RCC 7860 (cell line): Measurements from ENCODE around the gene TMEM182.

Experiments used
- DNase-seq: peaks from one replicate; pipeline ENCODE4 v3.0.0-alpha.2; 2015; ENCODE audit warnings: low spot score
- FAIRE-seq: peaks from 2 replicates; lab custom pipeline; 2012; peaks lifted over from hg19 to GRCh38; lab: Jason Lieb, UNC

TMEM182 gene, protein sequence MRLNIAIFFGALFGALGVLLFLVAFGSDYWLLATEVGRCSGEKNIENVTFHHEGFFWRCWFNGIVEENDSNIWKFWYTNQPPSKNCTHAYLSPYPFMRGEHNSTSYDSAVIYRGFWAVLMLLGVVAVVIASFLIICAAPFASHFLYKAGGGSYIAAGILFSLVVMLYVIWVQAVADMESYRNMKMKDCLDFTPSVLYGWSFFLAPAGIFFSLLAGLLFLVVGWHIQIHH

DNA sequence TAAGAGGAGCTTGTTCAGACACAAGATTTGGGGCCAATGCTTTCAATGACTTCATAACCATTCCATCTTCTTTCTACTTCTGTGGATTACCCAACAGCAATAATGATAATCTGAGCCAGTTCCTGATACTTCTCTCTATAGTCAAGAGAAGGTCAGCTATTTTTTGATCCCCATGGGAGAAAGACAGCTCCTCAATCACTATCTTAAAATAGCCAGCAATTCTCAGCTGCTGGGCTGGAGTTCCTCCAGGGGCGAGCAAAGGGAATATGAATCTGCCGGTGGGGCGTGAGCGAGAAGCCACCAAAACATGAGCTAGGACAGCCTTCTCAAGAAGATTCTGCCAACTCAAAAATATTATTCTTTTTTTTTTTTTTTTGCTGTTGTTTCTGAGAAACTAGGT is at the start of gene TMEM182:
TMEM182 (plus strand) TSS at position 269 of the 400 bp plus-strand sequence. CDS start 187 bp downstream, outside the sequence.
- DNase-seq, result no peak
- no peak for FAIRE-seq

DNA sequence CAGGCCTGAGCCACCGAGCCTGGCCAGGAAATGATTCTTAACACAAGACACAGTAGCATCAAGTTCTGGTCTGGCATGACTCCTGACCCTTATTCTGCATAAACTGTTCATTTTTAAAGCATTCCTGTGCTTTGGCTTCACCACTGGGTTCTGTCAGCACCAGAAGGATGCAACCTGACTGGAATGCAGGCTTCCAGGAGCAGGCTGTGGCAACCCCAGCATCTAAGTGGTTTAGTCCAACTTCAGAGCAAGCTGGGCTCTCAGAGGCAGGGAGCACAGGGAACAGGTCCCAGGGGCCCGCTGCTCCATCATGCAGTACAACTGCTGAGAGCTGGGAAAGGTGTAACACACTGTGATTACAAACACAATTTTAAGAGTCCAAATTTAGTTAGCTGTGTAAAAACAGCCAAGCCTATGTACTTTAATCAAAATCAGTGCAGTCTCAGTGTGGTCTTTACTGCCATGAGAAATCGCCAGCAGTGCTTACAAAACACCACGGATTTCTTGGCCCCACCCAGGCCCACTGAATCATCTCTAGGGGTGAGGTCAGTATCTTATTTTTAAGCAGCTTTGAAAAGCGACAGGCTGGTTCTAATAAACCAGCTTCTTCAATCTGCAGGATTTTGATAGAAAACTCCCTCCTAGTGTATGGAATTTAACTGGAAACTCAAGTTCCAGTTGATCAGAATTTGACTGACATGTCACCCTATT is 44.4 kb upstream of the TMEM182 start:
- DNase-seq, result no peak
- FAIRE-seq, result no peak

DNA sequence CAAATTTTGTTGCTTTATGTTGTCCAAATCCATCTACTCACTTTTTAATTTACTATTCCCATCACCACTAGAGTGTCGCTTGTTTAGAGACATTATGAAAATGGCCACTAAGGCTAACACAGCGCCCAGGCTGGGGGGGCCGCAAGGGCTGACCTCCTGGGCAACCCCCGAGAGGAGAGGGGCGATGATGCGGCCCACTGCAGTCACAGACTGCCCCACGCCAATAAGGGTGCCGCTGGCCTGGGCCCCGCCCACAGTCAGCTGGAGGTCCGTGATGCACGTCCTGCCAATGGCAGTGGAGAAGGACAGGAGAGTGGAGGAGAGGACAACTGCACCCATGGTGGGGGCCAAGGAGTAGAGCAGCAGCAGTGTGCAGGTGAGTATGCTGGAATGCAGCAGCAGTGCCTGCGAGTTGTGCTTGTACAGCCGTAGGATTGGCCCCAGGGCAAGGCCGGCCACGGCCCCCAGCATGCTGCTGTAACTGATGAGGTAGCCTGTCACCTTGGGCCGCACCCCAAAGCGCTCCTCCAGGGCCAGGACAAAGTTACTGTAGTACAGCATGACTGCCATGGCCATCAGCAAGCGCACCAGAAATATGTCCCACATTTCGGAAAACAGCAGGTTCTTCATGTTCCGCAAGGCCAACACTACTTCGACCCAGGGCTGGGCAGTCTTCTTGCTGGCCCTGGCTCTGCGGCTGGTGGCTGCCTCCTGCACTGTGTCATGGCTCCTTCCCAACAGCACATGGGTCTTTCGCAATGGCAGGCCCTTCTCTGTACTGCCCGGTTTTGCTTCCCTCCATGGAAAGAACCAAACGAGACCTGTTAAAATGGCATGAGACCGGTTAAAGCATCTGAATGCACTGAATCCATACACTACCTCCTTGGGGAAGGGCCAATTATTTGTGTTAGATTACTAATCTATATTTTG is 43.2 kb upstream of the TMEM182 start:
- DNase-seq (no peak), FAIRE-seq (no peak)

DNA sequence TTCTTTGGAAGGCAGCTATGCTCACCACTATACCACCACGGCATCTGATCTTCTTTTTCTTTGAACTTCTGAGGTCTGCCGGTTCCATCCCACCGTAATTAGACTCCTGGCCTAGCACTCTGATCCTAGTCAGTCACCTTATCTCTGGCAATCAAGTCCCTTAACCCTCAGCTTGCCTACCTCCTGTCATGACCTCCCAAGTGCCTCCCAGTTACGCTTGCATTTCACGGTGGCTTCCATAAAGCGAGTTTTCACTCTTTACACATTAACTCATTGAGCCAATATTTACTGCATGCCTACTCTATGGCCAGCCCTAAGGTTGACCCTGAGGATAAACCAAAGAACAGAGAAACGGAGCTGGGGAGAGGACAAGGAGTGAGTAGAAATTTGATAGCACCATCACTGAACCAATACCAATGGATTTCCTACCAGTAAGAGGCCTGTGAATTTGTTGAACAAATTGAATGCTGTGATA is 37.8 kb upstream of the TMEM182 start:
- no peak for DNase-seq
- no peak for FAIRE-seq

DNA sequence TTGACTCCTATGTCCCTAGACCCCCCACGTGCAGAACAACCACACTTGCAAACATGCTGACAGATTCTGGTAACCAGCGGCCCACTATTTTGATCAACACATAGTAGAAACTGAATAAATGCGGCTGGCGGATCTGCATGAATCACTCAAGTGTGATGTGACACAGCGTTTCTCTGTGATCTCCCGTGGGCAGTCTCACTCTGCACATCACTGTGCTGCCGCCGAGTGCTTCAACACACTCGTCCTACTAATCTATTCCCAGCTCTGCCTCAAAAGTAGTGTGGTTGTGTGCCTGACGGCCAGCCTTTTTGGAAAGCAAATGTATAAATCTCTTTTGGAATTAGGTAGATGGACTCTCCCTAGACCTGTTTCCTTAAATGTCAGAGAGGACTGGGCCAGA is 37.3 kb upstream of the TMEM182 start:
- FAIRE-seq, result no peak
- DNase-seq, result no peak

DNA sequence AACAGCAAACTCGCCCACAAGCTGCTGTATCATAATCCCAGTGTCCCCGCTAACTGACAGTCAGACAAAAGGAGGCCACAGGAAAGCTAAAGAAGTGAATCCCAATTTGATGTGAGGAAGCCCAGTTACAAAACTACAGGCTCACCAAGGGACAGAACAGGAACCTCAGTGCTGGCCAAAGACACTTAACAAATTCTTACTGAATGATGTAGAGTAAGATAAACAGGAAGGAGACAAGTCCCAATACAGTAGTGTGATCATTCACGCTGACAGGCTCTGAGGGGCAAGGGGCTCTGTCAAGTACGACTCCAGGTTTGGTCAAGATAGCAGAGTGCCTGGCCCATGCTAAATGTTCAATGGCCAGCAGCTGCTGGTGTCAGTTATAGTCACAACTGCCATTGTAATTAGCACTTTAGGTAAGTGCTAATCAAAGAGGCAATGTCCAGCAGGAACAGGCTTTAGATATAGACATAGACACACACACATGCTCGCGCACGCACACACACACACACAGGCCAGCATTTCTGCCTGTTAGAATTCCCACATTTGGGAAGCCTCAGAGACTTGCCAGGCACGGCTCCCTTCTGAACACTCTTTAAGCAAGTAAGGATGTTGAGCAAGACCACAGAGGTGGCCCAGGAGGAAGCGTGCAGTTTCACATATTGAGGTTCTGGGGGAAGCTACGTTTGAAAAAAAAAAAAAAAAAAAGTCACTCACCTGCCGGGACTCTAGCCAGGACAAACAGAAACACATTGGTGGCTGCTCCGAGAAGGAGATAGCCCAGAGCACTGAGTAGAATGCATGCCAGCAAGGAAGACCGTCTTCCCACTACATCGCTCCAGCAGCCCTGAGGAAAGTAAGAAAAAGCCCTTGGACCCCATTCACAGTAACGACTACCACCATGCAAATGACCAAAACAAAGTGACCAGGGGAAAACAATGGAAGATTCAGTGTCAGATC is 35.4 kb upstream of the TMEM182 start:
- DNase-seq (no peak), FAIRE-seq (no peak)

DNA sequence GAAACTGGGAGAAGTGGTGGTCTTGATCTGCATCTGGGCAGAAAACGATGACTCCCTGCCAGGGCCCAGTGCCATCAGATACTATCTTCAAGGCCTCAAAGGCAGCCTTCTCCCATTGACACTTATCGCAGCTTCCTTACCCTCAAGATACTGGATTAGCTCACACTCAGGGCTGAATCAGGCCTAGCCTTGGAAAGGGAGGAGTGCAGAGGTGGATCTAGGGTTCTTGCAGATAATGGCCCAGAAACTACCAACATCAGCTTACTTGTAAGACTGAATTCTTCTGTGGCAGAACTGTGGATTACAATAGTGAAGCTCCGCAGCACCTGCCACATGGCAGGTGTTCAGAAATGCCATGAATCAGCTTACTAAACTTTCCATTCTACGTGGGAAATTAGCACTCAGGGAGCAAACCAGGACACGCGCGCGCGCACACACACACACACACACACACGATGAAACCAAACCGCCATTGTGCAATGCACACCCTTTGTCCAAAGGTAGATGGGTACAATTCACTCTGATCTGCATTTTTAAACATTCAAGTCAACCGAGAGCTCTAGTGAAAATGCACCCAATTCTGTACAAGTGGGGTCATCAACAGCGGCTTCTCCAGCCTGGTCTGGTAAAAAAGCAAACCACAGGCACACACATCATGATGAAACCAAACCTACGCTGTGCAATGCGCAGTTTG is 26.3 kb upstream of the TMEM182 start:
- FAIRE-seq (no peak), DNase-seq (no peak)

DNA sequence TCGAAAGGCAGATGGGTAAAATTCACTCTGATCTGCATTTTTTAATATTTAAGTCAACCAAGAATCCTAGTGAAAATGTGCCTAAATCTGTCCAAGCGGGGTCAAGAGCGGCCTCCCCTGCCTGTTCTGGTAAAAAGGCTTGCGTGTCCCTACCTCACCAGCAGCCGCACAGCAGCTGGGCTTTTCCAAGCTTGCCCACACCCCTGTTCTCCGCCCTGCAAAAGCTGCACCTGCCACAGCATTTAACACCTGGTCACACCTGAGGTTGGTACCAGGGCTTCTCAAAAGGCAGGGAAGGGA is 25.8 kb upstream of the TMEM182 start:
- FAIRE-seq (no peak), DNase-seq (no peak)

DNA sequence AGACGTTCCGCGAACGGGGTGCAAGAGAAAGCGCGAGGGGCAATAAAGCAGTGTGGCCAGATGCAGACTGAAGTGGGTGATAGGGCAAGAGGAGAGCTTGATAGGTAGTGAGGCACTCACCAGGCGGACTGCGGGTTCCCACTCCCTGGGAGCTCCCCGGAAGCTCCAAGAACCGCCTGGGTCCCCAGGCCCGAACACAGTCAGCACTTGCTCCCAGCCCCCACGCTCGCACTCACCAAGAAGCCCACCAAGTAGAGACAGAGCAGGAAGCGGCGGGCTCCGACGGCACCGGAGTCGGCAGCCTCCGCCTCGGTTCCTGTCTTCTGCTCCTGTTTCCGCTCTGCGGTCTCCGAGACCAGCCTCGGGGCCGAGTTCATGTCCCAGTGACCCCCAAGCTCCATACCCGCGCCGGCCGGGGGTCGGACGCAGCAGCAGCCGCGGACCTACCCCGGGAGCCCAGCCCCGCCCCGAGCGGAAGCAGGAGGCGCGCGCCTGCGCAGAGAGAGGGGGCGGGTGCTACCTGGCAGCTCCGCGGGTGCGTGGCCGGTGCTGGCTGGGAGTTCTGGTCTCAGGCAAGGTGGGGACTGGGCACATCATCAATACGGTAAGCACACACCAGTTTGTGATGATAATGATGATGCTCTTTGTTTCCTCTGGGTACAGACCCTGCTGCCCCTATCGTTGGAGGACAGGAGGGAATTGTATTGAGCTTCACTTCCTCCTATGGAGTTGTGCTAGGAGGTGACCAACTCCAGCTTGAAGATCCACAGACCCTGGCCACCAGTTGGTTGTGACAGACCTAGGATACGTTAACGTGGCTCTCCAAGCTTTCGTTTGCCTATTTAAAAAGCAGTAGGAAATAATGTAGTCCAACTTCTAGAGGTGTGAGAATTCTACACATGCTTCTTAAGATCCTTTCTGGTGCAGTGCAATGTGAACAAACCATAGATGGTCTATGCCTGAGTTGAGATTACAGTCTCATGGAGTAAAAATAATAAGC is 25.1 kb upstream of the TMEM182 start:
- DNase-seq (peak; percentile 43), FAIRE-seq (no peak)

DNA sequence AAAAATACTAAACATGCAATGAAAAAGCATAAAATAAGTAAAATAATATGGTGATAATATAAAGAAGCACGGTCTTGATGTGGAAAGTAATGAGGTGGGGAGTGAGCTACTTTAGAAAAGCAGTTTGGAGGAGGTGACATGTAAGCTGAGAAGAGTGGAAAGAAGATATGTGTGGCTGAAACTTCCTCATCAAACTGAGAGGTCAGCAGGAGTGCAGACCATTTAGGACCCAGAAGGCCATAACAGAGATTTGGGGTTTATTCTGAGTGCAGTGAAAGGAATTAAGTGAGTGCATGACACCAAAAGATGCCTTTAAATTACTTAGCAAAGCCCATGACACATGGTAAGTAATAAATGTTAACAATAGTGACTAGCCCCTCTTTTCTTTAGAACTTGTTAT is 24.4 kb upstream of the TMEM182 start:
- DNase-seq, result no peak
- no peak for FAIRE-seq

DNA sequence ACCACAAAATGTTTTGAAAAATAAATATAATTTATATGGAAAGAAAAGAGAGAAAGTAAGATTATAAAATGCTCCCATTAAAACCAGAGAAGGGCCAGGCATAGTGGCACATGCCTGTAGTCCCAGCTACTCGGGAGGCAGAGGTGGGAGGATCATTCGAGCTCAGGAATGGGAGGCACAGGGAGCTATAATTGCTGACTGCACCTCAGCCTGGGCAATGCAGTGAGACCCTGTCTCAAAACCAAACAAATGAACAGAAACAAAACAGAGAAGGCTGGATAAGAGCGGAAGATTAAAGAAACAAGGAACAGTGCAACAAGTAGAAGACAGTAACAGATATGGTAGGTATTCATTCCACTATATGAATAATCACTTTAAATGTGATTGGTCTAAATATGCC is 18.6 kb upstream of the TMEM182 start:
- no peak for DNase-seq
- no peak for FAIRE-seq

DNA sequence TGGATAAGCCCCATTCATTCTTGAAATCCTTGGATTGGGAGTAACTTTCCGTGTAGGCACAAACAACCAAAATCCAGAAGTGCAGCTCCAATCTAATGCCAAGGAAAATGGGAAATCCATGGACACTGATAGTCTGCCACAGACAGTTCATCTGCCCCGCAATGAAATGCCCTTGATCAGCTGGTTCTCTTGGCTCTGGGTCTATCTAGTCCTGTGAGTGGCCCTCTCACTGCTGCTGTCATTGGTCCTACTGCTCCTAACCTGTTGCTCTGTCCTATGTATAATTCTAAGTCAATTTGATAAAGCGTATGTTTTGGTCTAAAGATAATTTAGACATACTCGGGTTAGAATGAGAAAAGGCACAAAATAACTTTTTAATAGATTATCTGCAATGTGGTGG is 13.7 kb upstream of the TMEM182 start:
- no peak for FAIRE-seq
- DNase-seq, result no peak

DNA sequence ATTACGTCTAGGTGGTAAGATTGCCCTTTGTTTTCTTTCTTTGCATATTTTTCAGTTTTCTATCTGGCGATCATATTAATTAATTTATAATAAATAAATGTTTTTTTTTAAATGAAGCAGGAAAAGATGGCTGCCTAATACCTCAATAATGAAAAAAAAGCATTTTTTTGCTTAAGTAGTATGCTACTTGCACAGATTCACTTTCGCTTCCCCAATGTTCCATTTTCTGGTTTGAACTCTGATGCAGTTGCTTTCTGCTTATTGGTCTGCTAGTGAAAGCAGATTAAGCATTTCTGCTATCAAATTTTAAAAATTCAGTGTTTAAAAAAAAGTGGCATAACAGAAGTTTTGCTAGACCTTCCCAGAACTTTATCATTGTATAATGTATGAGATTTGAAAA is 11.9 kb upstream of the TMEM182 start:
- DNase-seq (no peak), FAIRE-seq (no peak)

DNA sequence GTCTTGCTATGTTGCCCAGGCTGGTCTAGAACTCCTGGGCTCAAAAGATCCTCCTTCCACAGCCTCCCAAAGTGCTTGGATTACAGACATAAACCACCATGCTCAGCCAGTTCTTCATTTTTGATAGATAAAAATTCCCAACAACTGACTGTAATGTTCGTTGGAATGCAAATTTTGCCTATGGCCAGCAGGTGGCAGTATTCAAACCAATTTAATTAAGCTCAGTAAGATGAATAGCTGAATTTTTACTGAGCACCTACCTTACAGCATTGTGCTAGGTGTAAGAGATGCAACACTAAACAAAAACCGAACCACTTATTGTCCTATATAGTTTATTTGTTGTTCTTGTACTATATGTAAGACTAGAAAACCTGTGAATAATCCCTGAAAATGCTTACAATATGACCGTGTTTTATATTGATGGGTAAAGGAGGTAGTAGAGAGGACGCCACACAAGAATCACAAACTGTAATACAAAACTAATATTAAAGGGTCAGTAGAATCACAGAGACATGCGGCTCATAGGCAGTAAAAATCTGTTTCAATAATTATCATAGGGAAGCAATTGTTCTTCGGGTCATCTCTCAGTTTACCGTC is 8.2 kb upstream of the TMEM182 start:
- DNase-seq, result no peak
- FAIRE-seq, result peak; percentile 20

DNA sequence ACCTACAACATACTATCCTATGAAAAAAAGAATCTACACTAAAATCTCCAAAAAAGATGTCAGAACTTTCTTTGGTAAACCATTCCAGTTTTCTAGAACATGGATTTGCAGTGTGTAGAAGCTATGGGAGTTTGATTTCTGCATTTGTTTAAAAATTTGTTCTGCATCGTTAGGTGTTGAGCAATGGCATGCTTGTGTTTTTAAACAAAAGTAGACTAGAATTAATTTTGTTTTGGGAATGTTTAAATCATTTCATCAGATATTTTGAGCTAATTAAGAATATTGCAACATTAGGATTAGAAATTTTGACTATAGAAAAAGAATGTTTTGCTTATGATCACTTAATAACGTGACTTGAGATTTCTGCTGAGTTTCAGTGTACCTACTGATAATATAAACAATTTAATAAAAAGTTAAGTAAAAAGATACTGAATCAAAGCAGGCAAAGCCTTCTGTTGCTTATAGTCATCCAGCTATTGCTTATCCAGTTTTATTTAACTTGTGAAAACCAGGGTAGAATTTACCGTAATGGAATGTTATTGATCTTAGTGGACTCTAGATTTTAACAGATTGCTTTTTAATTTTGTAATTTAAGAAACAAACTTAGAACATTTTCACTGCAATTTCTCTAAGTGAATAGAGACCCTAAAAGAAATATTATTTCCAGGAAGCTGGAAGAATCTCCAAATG is 7.2 kb upstream of the TMEM182 start:
- no peak for FAIRE-seq

DNA sequence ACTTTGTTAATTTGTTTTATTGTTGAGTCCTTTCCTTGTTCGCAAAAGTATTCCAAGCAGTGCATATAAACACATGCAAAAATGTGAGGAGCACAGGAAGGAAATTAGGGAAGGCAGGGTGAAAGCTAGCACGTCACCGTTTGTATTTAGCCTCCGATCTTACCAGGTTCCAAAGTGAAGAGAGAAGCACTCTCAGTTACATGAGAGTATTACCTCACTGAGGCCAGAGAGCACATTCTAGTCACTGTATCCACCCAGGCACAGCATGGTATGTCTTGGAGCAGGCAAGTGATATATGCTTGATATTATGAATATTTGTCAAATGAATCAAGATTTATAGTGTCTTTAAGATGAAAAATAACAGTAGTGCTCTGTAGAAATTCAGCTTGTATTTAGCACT is 6.5 kb upstream of the TMEM182 start:
- DNase-seq (no peak), FAIRE-seq (no peak)

More for the DNA sequence above, 7.2 kb upstream of the TMEM182 start:
- no peak for DNase-seq

DNA sequence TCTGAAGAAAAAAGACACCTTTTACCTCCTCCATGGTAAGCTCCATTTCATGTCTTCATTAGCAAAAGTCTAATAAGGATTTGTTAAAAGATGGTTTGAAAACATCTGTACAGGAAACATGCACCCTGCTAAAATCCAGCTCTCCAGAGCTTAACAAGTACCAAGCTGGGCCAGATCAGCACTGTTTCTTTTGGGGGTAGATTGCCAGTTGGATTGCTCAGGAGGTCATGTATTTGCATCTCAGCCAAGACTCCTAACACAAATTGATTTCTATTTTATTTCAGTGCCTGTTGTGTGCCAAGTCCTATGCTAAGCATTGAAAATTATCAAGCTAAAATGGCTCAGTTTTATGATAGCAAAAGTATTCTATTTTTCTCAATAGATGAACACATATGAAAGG is 3.4 kb upstream of the TMEM182 start:
- DNase-seq (no peak), FAIRE-seq (no peak)

DNA sequence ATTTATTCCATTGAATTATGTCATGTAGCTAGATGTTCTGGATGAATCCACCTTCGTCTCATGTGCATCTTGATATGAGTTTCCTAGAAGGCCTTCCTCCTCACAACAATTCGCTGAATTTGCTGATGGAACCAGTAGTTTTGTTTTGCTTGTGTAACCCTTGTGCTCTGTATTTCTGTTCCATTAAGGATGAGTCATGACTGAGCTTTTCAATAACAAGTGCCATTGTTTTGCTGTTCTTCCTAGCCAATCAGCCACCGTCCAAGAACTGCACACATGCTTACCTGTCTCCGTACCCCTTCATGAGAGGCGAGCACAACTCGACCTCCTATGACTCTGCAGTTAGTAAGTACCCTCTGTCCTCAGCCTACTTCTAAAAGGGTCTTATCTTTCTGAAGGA is 2.3 kb downstream of the TMEM182 start:
- FAIRE-seq (no peak), DNase-seq (no peak)
